ENCODE data around the gene WNT7B.
A peak's percentile ranks its signal among the peaks of the same experiment; 100 is the strongest.

WNT7B gene

DNA sequence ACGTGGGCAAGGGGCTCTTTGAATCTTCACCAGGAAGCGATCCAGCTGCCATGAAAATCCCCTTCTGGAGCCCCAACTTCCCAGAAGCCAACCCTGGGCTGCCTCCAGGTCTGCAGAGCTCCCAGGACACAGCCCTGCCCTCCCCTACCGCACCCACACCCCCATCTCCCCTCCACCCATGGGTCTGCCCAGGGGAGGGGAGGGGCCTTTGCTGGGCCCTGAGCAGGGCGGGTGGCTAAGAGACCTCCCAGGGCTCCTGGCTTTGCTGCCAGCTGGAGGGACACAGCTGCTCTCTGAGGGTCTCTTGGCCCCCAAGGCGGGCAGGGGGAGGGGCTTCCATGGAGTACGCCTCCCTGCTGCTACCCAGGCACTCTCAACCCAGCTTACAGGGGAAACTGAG, 64.1 kb downstream of the WNT7B start:
- DNase-seq: no peak

DNA sequence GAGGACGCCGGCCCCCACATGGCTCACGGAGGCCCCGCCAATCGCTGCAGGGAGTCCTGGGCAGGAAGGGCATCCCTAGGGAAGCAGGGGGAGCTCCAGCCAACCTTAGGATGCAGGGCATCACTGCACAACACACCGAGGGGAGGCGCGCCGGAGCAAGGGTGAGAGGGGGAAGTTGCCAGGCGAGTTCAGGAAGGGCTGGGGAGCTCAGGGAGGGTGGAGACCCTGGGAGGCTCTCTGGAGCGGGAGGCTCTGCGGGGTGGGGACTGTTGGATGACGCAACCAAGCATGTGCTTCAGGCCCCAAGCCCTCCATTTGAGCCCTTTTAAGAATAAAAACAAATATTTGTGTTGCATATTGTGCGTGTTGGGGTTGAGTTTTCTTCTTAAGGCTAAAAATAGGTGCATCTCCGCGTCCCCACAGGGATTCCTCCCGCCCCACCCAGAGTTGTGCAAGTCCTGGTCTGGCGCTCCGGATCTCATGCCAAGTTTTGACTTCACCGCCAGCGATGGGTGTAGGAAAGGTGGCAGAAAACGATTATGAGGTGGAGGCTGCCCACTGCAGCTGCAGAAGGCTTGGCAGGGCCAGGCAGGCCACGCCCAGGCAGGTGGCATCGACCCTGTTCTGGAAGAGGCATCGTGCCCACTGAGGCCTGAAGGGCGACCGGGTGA, 65.2 kb downstream of the WNT7B start:
- DNase-seq: no peak

DNA sequence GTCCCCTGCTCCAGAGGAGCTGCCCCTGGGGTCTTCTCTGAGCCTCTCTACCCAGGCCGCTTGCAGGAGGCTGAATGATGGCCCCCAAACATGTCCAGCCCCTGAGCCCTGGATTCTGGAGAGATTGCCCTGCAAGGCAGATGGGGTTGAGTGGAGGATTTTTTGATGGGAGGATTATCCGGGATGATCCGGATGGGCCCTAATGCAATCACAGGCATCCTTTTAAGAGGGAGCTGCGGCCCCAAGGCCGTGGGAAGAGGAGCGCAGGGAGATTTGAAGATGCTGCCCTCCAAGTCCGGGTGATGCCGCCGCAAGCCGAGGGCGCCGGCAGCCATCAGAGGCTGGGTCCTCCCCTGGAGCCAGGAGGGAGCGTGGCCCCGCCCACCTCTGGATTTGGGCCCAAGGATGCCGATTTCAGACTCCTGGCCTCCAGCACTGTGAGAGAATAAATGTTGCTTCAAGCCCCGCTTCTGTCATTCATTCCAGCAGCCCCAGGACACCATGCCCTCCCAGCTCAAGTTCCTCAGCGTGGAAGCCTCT, 66.0 kb downstream of the WNT7B start:
- no peak for DNase-seq

- no peak for DNase-seq
Observed at GRCh38 chr22:45908961-45909360, 68.0 kb downstream of the WNT7B start.

GRCh38 chr22:45907996-45908395, 69.0 kb downstream of the WNT7B start:
- no peak for DNase-seq

DNA sequence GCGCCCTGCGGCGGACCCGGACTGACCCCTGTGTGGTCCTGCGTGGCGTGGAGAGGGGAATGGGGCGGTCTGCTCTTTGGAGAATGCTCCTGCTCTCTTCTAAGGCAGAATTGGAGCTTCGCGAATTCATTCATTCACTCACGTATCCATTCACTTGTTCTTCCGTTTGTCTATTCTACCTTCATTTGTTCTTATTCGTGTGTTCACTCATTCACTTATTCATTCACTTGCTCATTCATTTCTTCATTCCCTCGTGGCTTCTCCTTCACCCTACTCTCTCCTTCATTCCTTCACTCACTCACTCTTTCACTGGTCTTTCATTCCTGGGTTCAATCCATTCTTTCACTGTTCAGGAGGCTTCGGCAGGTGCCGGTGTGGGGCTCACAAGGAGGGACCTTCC, 69.6 kb downstream of the WNT7B start:
- no peak for DNase-seq

- DNase-seq: no peak
Observed at GRCh38 chr22:45906946-45907345, 70.0 kb downstream of the WNT7B start.

DNA sequence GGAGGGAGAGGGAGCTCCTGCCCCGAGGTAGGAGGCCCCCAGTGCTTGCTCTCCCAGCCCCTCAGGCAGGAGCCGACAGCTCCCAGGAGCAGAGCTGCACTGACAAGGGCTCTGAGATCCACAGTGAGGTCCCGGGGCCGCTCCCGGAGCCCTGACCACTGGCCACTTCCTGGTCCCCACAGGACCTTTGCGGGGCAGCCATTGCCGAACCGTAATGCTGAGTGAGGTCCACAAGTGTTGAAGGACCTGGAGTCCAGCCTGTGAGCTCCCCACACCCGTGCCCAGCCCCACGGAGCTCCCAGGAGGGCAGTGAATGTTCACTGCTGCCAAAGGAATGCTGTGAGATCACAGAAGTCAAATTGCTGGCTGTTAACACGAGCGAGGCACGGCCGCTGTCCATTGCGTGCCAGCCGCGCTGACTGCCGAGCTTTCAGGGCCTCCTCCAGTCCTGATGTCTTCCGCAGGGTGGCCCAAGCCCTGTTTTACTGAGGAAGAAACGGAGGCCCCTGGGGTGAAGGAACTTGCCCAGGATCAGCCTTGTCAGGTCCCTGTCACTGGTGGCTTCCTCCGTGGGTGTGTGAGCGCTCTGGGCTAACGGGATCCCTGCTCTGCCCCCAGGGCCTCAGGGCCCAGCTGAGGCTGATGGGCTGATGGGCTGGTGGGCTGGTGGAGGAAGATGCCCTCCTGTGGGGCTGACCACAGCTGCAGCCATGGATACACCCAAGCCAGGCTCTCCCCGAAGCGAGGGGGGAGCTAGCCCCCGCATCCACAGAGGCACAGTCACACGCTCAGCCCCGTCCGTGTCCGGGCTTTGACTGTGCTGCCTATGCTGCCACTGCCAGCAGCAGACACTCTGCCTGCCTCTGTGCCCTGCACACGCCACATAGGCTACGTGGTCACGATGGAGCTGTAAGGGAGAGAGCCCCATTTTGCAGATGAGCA, 70.8 kb downstream of the WNT7B start:
- no peak for DNase-seq

- no peak for DNase-seq
Observed at GRCh38 chr22:45905326-45905923, 71.5 kb downstream of the WNT7B start.

GRCh38 chr22:45904236-45904635, 72.7 kb downstream of the WNT7B start:
- DNase-seq: no peak

DNA sequence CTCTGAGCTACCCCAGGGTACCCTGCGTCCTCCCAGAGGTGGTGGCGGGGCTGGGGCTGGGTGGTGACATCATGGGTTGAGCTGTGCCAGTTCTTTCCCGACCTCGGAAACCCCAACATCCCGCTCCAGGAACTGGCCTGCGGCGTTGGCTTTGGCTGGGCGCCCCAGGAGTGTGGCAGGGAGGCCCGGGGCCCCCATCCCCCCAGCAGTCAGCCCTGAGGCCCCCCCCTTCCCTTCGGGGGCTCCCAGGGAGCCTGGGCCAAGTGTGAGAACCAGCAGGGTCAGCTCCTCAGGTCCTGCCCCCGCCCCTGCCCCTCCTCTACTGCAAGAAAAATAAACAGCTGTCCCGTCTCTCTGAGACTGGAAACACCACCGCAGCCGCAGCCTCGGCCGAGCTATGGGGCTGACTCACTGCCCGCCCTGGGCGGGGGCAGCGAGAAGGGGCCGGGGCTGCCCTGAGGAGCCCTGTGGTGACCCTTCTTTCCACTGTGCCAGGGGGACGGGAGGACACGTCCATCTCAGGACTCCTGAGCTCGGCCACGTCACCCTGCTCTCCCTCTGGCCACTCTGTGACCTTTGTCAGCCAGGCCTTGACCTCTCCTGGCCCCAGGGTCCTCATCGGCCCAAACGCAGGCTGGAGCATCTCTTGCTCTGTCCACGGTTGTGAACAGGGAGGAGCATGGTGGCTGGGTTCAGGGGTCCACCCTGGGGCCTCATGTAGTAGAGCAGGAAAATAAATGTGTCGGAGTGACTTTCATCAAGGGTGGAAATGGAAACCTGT, 73.4 kb downstream of the WNT7B start:
- DNase-seq: no peak

GRCh38 chr22:45897736-45898135, 79.2 kb downstream of the WNT7B start:
- no peak for DNase-seq

- no peak for DNase-seq
Observed at GRCh38 chr22:45896964-45897538, 79.9 kb downstream of the WNT7B start.

- DNase-seq: peak in 1 of 56 donors; percentile 17
Observed at GRCh38 chr22:45896153-45896951, 80.6 kb downstream of the WNT7B start.

DNA sequence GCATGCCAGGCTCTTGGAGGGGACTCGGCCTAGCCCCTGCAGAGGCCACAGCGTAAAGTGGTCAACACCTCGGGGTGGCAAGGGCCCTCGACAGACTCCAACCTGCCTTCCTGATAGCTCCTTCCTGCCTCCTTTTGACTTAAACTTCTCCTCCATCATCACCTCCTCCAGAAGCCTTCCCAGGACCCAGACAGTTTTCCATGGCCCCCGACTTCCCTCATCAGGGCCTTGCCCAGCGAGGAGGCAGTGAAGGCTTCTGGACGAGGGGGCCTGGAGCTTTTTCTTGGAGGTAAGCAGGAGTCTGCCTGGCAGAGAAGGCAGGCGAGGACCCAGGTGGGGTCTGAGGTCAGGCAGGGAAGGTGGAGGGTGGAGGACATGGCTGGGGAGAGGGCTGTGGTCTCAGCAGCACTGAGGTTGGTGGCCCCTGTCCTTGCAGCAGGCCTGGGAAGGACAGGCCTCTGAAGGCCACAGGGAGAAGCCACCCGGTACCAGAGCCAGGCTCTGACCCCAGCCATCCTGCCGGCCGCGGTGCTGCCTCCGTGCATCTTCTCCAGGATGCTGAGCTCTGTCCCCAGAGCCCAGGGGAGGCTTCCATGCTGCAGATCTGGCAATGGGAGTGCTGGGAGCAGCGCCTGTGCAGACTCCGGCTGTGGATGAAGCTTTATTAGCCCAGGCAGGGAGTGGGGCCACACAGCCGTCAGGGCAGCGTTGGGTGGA, 81.4 kb downstream of the WNT7B start:
- no peak for DNase-seq

DNA sequence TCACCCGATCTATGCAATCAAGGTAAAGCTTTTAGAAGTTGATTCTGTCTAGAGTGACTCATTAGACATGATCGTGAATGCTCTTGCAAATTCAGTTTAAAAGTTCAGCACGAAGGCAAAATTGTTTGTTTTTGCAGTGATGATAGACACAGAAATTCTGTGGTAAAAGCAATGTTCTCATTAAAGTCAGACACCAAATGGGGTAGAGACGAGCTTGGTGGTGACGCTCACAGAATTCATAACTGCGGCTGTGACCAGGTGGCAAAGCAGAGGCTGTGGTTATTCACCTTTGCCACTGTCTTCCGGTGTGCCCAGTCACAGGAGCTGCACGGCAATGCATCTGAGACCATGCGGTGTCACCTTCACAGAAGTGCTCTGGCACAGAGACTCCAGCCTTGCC, 83.4 kb downstream of the WNT7B start:
- DNase-seq: no peak

DNA sequence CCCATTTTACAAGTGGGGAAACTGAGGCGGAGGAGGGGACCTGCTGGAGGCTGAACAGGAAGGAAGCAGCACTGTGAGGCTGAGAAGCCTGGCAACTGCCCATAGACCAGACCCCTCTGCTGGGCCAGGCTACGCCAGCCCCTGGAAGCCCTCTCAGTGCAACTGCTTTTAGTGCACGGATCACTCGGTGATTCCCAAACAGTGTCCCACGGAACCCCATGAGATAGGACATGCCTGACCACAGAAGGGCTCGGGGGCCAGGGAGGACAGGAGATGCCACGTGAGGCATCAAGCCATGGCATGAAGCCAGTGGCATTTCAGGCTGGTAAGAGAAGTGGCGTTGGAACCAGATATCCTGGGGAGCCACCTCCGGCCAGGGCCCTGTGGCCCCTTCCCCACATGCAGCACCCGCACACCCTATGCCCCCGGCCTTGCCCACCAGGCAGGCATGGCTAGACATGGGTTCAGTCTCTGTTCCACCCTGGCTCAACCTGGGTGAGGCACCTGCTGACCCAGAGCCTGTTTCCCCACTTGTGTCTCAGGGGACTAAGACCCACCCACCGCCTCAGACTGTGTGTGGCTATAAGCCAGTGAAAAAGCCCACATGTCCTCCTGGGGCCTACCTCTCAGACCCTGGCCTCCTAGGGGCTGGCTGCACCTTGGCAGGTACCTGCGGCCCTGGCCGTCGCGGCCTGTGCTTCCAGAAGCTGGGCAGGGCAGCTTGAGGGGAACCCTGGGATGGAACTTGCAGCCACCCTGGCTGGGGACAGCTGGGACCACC, 84.1 kb downstream of the WNT7B start:
- no peak for DNase-seq

DNA sequence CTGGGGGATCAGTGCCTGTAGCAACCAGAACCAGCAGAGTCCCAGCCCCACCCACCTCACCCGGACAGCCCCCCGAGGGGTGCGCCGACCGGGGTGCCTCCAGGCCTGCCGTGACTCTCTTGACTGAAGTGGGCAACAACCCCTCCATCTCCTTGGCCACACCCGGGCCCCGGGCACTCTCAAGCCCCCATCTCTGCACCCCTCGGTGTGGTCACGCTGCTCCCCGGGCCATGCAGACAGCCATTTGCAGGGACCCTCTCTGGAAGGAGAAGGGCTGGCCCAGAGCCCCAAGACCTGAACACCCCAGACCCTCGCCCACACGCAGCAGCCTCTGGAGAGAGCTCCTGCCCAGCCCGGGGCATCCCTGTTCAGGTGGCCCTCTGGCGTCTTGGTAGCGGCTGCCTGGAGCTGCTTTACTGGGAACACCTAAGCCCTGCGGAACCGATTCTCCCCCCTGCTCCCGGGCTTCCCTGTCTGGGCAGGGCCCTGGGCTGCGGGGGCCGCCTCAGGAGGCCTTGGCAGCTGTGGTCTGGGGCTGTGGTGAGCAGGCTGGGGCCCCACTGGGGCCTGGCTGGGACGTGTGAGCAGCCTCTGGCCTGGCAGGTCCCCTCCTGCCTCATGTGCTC, 84.9 kb downstream of the WNT7B start:
- DNase-seq: no peak

Measured in nucleus accumbens (tissue), 56 donors.